Cerebellar cortex (tissue), 1 donor: ENCODE measurements around the gene NAT10.
A peak's percentile ranks its signal among the peaks of the same experiment; 100 is the strongest.

Source experiments
- DNase-seq: peaks from one replicate; pipeline ENCODE4 v3.0.0-alpha.2; 2015; ENCODE audit warnings: low spot score

The NAT10 gene

GRCh38 chr11:34189191-34189590 is 83.8 kb downstream of the NAT10 start:
- no peak for DNase-seq

GRCh38 chr11:34190192-34191139 is 85.0 kb downstream of the NAT10 start:
- no peak for DNase-seq

GRCh38 chr11:34191578-34191977 is 86.1 kb downstream of the NAT10 start:
- DNase-seq = no peak

- DNase-seq = peak; percentile 92
Measured at GRCh38 chr11:34192481-34193401, 87.3 kb downstream of the NAT10 start.

GRCh38 chr11:34194576-34195335 is 89.3 kb downstream of the NAT10 start:
- DNase-seq = no peak
